ENCODE measurements around the gene BBS5.
A peak's percentile ranks its signal among the peaks of the same experiment; 100 is the strongest.
"Not testable (repeated sequence)": the region's sequence is repeated elsewhere in the genome, so short reads cannot be mapped to it uniquely, and the experiment has no call there.

BBS5 gene

DNA sequence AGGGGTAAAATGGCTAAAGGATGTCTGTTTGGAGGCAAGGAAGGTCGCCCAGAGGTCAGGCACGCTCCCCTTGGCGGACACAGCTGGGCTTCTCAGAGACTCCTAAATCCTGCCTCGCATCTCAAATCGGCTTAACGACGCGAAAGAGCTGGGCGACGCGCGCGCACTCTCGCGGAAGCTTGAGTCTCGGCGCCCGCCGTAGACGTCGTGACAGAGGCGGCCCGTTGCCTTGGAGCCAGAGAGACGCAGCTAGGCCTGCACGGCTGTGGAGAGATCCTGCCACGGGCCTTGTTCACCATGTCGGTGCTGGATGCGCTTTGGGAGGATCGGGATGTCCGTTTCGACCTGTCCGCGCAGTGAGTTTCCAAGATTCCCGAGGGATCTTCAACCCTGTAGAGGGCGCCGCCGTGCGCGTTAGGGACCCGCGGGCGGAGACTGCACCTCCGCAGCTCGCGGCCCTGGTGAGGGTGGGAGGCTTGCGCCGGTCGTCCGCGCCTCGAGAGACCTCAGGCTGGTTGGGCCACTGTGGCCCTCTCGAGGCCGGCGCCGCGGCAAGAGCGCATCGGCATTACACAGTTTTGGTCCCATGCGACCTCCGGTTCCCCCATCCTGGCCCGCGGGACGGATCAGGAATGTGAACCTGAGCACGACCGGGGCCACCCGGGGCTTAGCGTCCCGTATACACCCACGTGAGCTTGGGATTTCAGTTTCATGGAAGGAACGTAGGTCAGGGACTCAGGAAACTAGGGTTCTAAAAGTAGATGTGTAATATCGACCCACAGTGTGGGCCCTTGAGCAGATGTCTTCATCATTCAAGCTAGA lies at the start of gene BBS5:
BBS5 (plus strand) TSS at position 238 of the 822 bp plus-strand sequence; CDS start at position 298, 60 bp downstream.
- ATAC-seq (replicated peaks) (peak; percentile 99), DNase-seq (peak; percentile 77)
- Mint-ChIP-seq H3K9me3 (no peaks in the 10 kb centered on the region), H3K36me3 (peaks cover 2 to 6% of the 10 kb centered on the region in 2 donors), H3K4me3 (peak within 1 kb of the TSS; percentile 91 to 92), H3K27ac (peak within 1 kb of the TSS; percentile 84), H3K27me3 (peaks cover 5 to 10% of the 10 kb centered on the region in 2 donors), H3K4me1 (peaks cover 7 to 16% of the 10 kb centered on the region in 2 donors)

DNA sequence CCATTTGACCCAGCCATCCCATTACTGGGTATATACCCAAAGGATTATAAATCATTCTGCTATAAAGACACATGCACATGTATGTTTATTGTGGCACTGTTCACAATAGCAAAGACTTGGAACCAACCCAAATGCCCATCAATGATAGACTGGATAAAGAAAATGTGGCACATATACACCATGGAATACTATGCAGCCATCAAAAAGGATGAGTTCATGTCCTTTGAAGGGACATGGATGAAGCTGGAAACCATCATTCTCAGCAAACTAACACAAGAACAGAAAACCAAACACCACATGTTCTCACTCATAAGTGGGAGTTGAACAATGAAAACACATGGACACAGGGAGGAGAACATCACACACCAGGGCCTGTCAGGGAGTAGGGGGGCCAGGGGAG lies 47.5 kb upstream of the BBS5 start:
- H3K4me1 Mint-ChIP-seq; H3K4me3 Mint-ChIP-seq; H3K27ac Mint-ChIP-seq; H3K9me3 Mint-ChIP-seq; DNase-seq; ATAC-seq (replicated peaks); H3K36me3 Mint-ChIP-seq: not testable (repeated sequence)
- peaks cover 21 to 29% of the 10 kb centered on the region in 2 donors for H3K27me3 Mint-ChIP-seq

DNA sequence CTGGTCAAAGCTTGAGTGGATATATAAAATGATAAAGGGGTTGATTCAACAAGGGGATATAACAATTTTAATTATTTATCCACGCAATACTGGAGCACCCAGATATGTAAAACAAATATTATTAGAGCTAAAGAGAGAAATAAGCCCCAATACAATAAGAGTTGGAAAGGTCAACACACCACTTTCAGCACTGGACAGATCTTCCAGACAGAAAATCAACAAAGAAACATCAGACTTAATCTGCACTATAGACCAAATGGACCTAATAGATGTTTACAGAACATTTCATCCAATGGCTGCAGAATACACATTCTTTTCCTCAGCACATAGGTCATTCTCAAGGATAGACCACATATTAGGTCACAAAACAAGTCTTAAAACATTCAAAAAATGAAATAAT lies 45.1 kb upstream of the BBS5 start:
- ATAC-seq (replicated peaks); H3K36me3 Mint-ChIP-seq; DNase-seq; H3K27ac Mint-ChIP-seq; H3K4me3 Mint-ChIP-seq; H3K9me3 Mint-ChIP-seq; H3K4me1 Mint-ChIP-seq: not testable (repeated sequence)
- peaks cover 12 to 36% of the 10 kb centered on the region in 2 donors for H3K27me3 Mint-ChIP-seq

DNA sequence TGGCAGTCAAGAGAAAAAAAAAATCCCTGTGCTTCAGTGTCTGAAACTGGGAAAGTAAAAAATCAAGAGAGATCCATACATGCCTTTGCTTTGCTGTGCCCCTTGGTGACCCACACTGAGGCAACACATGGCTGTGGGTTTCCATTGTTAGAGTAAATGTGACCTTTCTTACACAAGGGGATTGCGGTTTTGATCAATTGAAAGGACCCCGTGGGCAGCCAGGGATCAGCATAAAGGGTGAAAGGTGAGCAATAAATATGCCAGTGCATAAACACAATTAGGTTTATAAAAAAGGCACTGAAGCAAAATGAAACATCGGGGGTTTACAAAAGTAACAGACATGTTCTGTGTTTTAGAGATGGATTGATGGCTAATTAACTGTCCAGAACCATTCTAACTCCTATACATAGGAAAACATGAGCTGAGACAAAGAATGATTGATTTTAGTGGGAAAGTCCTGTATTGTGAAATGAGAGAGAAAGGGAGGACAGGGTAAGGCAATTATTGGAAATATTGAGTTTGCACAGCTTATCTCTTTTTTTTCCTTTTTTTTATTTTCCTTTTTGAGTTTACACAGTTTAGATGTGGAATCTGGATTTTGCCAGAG lies 40.7 kb upstream of the BBS5 start:
- Mint-ChIP-seq H3K4me1 (no peaks in the 10 kb centered on the region), H3K9me3 (no peaks in the 10 kb centered on the region), H3K27me3 (peaks cover 20 to 52% of the 10 kb centered on the region in 2 donors), H3K27ac (no peak overlapping the region), H3K36me3 (no peaks in the 10 kb centered on the region), H3K4me3 (no peak overlapping the region)
- ATAC-seq (replicated peaks) (no peak), DNase-seq (no peak)

DNA sequence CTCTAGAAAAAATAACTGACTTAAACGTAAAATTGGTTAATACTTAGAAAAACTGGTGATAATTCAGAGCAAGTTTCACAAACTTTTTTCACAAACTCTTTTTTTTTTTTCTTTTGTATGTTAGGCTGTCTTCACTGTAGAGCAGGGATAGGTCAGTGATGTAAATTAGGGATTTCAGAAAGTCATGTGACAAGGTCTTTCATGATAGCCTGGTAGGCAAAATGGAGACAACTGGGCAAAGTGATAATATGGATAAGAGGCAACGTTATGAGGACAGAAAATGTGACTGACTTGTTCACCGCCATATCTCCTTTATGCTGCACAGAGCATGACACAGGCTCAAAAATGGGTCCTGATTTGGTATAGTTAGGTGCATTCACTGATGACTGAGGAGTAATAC lies 39.4 kb upstream of the BBS5 start:
- no peak overlapping the region for H3K4me3 Mint-ChIP-seq
- ATAC-seq (replicated peaks) (no peak), DNase-seq (no peak)
- H3K36me3 Mint-ChIP-seq = no peaks in the 10 kb centered on the region
- no peaks in the 10 kb centered on the region for H3K9me3 Mint-ChIP-seq
- H3K4me1 Mint-ChIP-seq = no peaks in the 10 kb centered on the region
- peaks cover 16 to 46% of the 10 kb centered on the region in 2 donors for H3K27me3 Mint-ChIP-seq
- no peak overlapping the region for H3K27ac Mint-ChIP-seq

DNA sequence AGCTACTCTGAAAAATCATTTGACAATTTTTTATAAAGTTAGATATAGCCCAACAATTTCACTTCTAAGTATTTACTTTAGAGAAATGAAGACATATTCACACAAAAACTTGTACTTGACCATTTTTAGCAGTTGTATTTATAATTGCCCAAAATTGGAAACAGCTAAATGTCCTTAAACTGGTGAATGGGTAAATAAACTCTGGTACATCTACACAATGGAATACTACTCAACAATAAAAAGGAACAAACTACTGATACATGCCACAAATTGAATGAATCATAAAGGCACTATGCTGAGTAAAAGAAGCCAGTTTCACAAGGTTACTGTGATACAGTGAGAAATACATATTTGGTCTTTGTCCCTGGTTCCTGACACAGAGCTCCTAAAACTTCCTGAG lies 32.8 kb upstream of the BBS5 start:
- no peaks in the 10 kb centered on the region for H3K4me1 Mint-ChIP-seq
- H3K27ac Mint-ChIP-seq = no peak overlapping the region
- H3K27me3 Mint-ChIP-seq = peaks cover 0 to 6% of the 10 kb centered on the region in 2 donors
- ATAC-seq (replicated peaks) (no peak), DNase-seq (no peak)
- no peaks in the 10 kb centered on the region for H3K9me3 Mint-ChIP-seq
- no peak overlapping the region for H3K4me3 Mint-ChIP-seq
- no peaks in the 10 kb centered on the region for H3K36me3 Mint-ChIP-seq

DNA sequence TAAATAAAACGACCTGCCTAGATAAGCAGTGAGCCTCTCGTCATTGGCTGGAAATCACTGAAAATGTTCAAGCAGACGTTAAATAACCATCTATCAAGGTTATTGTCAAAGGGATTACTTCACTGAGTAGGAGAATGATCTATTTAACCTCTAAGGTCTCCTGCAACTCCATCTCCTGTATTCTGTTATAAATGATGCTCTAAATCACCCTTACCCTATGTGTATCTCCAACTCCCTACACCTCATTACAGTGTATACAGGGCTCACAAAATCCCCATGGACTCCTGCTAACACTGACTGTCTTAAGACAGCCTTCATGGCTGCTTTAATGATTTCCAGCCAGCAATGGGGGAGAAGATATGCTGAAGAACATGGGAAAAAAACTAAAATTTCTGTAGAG lies 31.0 kb upstream of the BBS5 start:
- no peak for DNase-seq
- Mint-ChIP-seq H3K4me1 (no peaks in the 10 kb centered on the region), H3K36me3 (no peaks in the 10 kb centered on the region), H3K27ac (no peak overlapping the region), H3K27me3 (peaks cover 0 to 6% of the 10 kb centered on the region in 2 donors), H3K9me3 (no peaks in the 10 kb centered on the region), H3K4me3 (no peak overlapping the region)
- no peak for ATAC-seq (replicated peaks)

DNA sequence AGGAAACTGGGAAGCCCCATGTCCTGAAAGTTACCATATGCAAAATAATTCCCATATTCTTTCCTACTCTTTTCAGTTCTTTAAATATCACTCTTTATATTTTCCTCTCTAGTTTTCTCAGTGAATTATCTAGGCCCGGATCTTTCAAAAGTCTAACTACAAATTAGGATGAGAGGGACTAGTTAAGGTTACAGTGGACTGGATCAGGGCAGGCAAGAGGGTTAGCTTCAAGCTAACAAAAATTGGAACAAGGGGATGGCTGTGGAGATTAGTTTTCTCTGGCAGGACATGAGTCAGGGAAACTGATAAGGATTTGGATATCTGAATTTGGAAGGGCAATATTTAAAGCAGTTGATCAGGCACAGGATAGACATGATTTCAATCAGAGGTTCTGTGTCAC lies 30.4 kb upstream of the BBS5 start:
- Mint-ChIP-seq H3K9me3 (no peaks in the 10 kb centered on the region), H3K27me3 (peaks cover 5 to 12% of the 10 kb centered on the region in 2 donors), H3K4me3 (no peak overlapping the region), H3K4me1 (no peaks in the 10 kb centered on the region), H3K27ac (no peak overlapping the region), H3K36me3 (no peaks in the 10 kb centered on the region)
- no peak for DNase-seq
- no peak for ATAC-seq (replicated peaks)

DNA sequence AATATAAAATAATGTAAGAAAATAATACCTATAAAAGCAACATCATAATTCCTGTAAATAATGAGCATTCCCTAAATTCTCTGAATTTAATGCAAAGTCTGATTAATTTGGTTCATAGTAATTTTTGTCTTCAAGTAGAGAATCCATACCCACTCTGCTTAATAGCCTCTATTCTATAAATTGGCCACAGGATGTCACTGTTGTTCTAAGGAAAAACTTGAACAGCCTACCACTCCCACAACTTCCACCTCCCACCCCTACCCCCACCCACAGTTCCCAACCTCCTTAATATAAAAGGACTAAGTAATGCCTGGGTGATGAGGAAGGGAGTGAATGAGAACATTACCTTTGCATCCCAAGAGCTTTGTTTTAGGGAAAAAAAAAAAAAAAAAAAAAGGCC lies 27.2 kb upstream of the BBS5 start:
- no peak overlapping the region for H3K4me3 Mint-ChIP-seq
- H3K27ac Mint-ChIP-seq = no peak overlapping the region
- H3K36me3 Mint-ChIP-seq = no peaks in the 10 kb centered on the region
- no peak for DNase-seq
- ATAC-seq (replicated peaks) = peak in 1 of 2 donors; percentile 46
- H3K9me3 Mint-ChIP-seq = no peaks in the 10 kb centered on the region
- peaks cover 6 to 15% of the 10 kb centered on the region in 2 donors for H3K27me3 Mint-ChIP-seq
- no peaks in the 10 kb centered on the region for H3K4me1 Mint-ChIP-seq

DNA sequence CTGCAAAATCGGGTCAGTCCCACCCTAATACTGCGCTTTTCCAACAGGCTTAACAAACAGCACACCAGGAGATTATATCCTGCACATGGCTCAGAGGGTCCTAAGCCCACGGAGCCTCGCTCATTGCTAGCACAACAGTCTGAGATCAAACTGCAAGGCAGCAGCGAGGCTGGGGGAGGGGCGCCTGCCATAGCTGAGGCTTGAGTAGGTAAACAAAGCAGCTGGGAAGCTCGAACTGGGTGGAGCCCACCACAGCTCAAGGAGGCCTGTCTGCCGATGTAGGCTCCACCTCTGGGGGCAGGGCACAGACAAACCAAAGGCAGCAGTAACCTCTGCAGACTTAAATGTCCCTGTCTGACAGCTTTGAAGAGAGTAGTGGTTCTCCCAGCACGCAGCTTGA lies 26.2 kb upstream of the BBS5 start:
- H3K36me3 Mint-ChIP-seq; H3K4me1 Mint-ChIP-seq; H3K9me3 Mint-ChIP-seq; DNase-seq; H3K4me3 Mint-ChIP-seq; ATAC-seq (replicated peaks); H3K27ac Mint-ChIP-seq: not testable (repeated sequence)
- peaks cover 6 to 15% of the 10 kb centered on the region in 2 donors for H3K27me3 Mint-ChIP-seq

DNA sequence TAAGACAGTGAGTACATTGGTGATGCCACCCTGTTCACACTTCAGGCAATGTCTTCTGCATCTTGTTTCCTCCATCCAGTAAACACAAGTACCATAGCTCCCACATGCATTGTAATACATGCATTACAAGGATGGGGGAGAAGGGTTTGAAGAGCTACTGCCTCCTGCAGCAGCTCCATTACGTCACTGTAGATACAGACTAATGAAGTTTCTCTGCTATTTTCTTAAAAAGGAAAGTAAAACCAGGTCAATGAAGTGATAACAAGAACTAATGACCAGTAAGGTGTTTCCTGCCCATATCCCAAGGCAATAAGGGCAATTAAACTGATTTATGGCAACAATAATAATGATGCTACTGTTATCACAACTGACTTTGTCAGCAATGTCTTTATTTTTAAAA lies 18.2 kb upstream of the BBS5 start:
- Mint-ChIP-seq H3K27me3 (no peaks in the 10 kb centered on the region), H3K4me1 (no peaks in the 10 kb centered on the region), H3K4me3 (no peak overlapping the region), H3K9me3 (peaks cover 0 to 3% of the 10 kb centered on the region in 2 donors), H3K27ac (no peak overlapping the region), H3K36me3 (no peaks in the 10 kb centered on the region)
- no peak for ATAC-seq (replicated peaks)
- DNase-seq = no peak

DNA sequence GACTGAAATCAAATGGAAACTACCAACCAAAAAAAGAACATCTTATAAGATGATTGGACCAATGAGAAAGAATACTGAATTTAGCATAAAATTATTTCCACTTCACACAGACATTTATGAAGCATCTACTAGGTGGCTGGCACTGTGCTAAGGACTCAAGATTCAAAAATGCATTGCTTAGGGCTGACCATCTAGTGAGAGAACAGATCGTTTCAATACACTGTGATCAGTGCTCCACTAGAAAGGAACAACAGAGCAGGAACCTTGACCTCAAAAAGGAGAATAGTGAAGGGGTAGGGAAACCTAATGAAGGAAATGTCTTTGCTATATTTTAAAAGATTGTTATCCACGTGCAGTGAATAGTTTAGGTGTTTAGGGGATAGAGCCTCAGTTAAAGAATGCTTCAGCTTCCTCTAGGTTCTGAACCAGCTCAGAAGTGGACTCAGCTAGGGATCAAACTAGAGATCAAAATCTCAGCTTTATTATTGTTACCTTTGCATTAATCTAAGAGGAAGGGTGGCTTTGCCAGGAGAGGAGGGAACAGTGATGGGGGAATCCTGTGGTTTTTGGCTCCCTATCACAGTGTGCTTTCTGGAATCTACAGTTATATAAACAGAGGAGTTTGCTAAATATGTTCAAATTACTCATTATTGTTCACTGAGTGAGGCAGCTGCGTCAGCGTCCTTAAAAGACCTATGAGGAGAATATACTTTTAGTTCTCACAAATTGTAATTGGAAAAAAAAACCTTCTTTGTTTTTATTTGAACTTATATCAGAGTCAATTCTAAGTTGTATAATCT lies 16.2 kb upstream of the BBS5 start:
- no peaks in the 10 kb centered on the region for H3K4me1 Mint-ChIP-seq
- H3K27ac Mint-ChIP-seq = no peak overlapping the region
- no peaks in the 10 kb centered on the region for H3K9me3 Mint-ChIP-seq
- DNase-seq (no peak), ATAC-seq (replicated peaks) (no peak)
- H3K27me3 Mint-ChIP-seq = no peaks in the 10 kb centered on the region
- no peak overlapping the region for H3K4me3 Mint-ChIP-seq
- no peaks in the 10 kb centered on the region for H3K36me3 Mint-ChIP-seq

DNA sequence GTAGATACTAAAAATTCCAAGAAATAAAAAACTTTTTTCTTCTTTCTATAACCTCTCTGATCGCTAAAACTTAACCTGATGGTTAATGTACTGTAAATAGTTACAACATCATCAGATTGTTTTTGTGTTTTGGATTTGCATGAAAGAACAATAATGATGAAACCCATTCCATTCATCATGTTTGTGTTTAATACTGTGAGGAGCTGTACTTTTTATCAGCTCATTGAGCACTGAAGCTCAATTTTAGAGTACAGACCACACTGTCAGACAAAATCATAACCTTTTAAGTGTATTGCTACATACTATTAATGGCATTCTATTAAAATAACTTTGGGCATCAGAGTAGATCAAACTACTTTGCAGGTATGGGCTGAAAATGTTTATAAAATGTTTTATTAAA lies 14.8 kb upstream of the BBS5 start:
- H3K4me3 Mint-ChIP-seq = no peak overlapping the region
- ATAC-seq (replicated peaks) (no peak), DNase-seq (no peak)
- H3K27me3 Mint-ChIP-seq = no peaks in the 10 kb centered on the region
- no peaks in the 10 kb centered on the region for H3K36me3 Mint-ChIP-seq
- no peaks in the 10 kb centered on the region for H3K9me3 Mint-ChIP-seq
- no peak overlapping the region for H3K27ac Mint-ChIP-seq
- no peaks in the 10 kb centered on the region for H3K4me1 Mint-ChIP-seq

DNA sequence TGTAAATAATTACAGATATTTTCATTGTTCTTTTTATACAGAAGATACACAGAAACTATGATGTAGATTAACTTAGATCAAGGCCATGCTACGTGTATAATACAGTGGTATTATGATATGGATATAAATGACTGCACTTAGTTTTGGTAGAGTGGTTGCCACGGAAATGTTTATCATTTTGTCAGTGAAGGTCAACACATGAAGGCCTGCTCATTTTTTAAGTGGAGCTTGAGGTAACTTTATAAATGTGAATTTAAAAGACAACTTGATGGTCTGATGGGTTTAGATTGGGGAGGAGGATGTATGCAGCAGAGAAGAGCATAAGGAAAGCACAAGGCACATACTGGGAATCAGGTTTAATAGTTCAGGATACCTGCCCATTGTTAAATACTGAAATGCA lies 14.4 kb upstream of the BBS5 start:
- H3K36me3 Mint-ChIP-seq = no peaks in the 10 kb centered on the region
- H3K27ac Mint-ChIP-seq = no peak overlapping the region
- no peak overlapping the region for H3K4me3 Mint-ChIP-seq
- ATAC-seq (replicated peaks) (peak; percentile 39 to 42), DNase-seq (no peak)
- H3K27me3 Mint-ChIP-seq = no peaks in the 10 kb centered on the region
- no peaks in the 10 kb centered on the region for H3K4me1 Mint-ChIP-seq
- H3K9me3 Mint-ChIP-seq = no peaks in the 10 kb centered on the region
